ENCODE results near the gene HNRNPH3. TPM values are rescaled to one million over a fixed set of nuclear protein-coding genes. Genes with fewer than 3 reads are reported as not detected.

The HNRNPH3 gene
- total RNA-seq, 2 donors from 2014 or later, result 29.7 to 34.8 TPM

GRCh38 chr10:68329506-68329861 lies 2.4 kb upstream of the HNRNPH3 start:
- H3K36me3 ChIP-seq, result no peaks in the 10 kb centered on the region
- no peaks in the 10 kb centered on the region for H3K9me3 ChIP-seq
- no peak for TF ChIP-seq CTCF (IDR thresholded peaks at IDR 0.05)
- H3K4me3 ChIP-seq, result no peak overlapping the region
- H3K4me1 ChIP-seq, result peaks cover 0 to 21% of the 10 kb centered on the region in 2 donors
- no peaks in the 10 kb centered on the region for H3K27me3 ChIP-seq
- no peak overlapping the region for H3K27ac ChIP-seq
- no peak for DNase-seq (ENCODE audit: low spot score)

GRCh38 chr10:68330852-68331454 lies 911 bp upstream of the HNRNPH3 start:
- Histone ChIP-seq H3K36me3 (no peaks in the 10 kb centered on the region), H3K27ac (peak overlapping the region; percentile 99), H3K4me1 (peaks cover 0 to 30% of the 10 kb centered on the region in 2 donors), H3K27me3 (no peaks in the 10 kb centered on the region), H3K9me3 (no peaks in the 10 kb centered on the region), H3K4me3 (peak overlapping the region; percentile 89 to 94)
- DNase-seq (ENCODE audit: low spot score), result peak; percentile 60
- TF ChIP-seq CTCF (IDR thresholded peaks at IDR 0.05), result no peak

DNA sequence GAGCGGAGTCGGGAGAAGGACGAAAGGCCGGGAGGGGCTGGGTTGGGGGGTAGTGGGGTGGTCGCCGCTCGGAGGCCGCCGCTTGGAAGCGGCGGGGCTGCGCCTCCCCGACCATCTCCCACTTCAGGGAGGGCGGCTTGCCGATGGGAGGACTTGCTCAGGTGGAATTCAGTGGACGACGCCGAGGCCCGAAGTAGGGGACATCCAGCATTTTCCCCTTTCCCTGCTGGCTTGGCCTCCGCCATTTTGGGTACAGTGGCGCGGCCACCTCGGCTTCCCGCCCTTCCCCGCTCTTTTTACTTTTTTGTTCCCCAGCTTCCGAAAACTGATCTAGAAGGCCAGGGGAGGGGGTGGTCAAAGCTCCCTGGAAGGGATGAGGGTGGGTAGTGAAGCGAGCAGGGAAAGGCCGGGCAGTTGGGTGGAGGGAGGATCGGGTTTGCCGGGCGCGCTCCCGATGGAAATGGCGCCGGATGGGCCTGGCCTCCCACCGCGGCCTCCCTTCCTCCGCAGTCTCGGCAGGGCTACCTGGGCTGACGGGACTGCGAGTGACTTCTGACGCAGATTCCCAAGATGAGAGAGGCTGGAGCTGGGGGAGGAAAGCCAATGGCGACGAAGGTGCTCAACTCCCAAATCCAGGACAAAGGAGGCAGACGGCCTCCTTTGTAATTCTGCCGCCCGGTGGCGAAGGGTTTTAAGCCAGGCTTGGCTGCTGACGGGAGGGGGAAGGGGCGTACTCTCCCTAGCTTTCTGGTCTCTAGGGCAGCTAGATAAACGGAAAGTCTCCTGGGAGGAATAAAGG lies 594 bp downstream of the HNRNPH3 start, which contains the start of gene PBLD:
Gene PBLD (minus strand): TSS at position 670 of the 799 bp plus-strand sequence. CDS start 26,084 bp downstream, outside the sequence.
- Histone ChIP-seq H3K36me3 (no peaks in the 10 kb centered on the region), H3K4me1 (peaks cover 0 to 45% of the 10 kb centered on the region in 2 donors), H3K9me3 (no peaks in the 10 kb centered on the region), H3K27ac (peak within 1 kb of the TSS; percentile 99), H3K27me3 (no peaks in the 10 kb centered on the region), H3K4me3 (peak within 1 kb of the TSS; percentile 89 to 94)
- TF ChIP-seq CTCF (IDR thresholded peaks at IDR 0.05), result peak in 1 of 2 donors; percentile 52
- DNase-seq (ENCODE audit: low spot score), result peak; percentile 75

GRCh38 chr10:68333058-68333395 lies 1.2 kb downstream of the HNRNPH3 start:
- Histone ChIP-seq H3K27ac (peak overlapping the region; percentile 99), H3K27me3 (no peaks in the 10 kb centered on the region), H3K4me1 (peaks cover 0 to 51% of the 10 kb centered on the region in 2 donors), H3K36me3 (no peaks in the 10 kb centered on the region), H3K9me3 (no peaks in the 10 kb centered on the region), H3K4me3 (peak overlapping the region; percentile 89 to 94)
- no peak for TF ChIP-seq CTCF (IDR thresholded peaks at IDR 0.05)
- DNase-seq (ENCODE audit: low spot score), result no peak

- Histone ChIP-seq H3K27ac (peak overlapping the region; percentile 99), H3K36me3 (peaks cover 5% of the 10 kb centered on the region), H3K4me1 (peaks cover 0 to 51% of the 10 kb centered on the region in 2 donors), H3K4me3 (peak overlapping the region; percentile 89 to 94), H3K9me3 (no peaks in the 10 kb centered on the region), H3K27me3 (no peaks in the 10 kb centered on the region)
- no peak for DNase-seq (ENCODE audit: low spot score)
- TF ChIP-seq CTCF (IDR thresholded peaks at IDR 0.05), result no peak
These were observed 1.9 kb downstream of the HNRNPH3 start for GRCh38 chr10:68333440-68334431.
